HG03439 (cell line): ENCODE measurements around the gene STX16.

Experiments used
- ATAC-seq: cut with Tn5 transposase; IDR thresholded peaks from one replicate; pipeline ENCODE4 v1.9.1; 2021; ENCODE audit warnings: mild to moderate bottlenecking, moderate library complexity; ENCODE audit not compliant: unreplicated experiment

STX16 gene

GRCh38 chr20:58708246-58708931 is 57.3 kb downstream of the STX16 start:
- ATAC-seq, result no peak

GRCh38 chr20:58709013-58709702 is 58.1 kb downstream of the STX16 start:
- no peak for ATAC-seq

- no peak for ATAC-seq
Measured at GRCh38 chr20:58709703-58710039, 58.6 kb downstream of the STX16 start.

- ATAC-seq, result no peak
Measured at GRCh38 chr20:58710481-58711265, 59.6 kb downstream of the STX16 start.

GRCh38 chr20:58711266-58712051 is 60.4 kb downstream of the STX16 start:
- no peak for ATAC-seq

GRCh38 chr20:58712151-58712791 is 61.2 kb downstream of the STX16 start:
- no peak for ATAC-seq

- ATAC-seq, result no peak
Measured at GRCh38 chr20:58712806-58713731, 62.0 kb downstream of the STX16 start.

- no peak for ATAC-seq
Measured at GRCh38 chr20:58713801-58714339, 62.8 kb downstream of the STX16 start.

GRCh38 chr20:58714340-58714922 is 63.3 kb downstream of the STX16 start:
- no peak for ATAC-seq

GRCh38 chr20:58714923-58715351 is 63.9 kb downstream of the STX16 start:
- ATAC-seq, result no peak

GRCh38 chr20:58715391-58715800 is 64.3 kb downstream of the STX16 start:
- ATAC-seq, result no peak

- ATAC-seq, result no peak
Measured at GRCh38 chr20:58715801-58716475, 64.9 kb downstream of the STX16 start.

- no peak for ATAC-seq
Measured at GRCh38 chr20:58716476-58717277, 65.6 kb downstream of the STX16 start.

GRCh38 chr20:58717278-58718091 is 66.4 kb downstream of the STX16 start:
- no peak for ATAC-seq

- ATAC-seq, result no peak
Measured at GRCh38 chr20:58718121-58718563, 67.1 kb downstream of the STX16 start.

GRCh38 chr20:58718729-58719128 is 67.6 kb downstream of the STX16 start:
- ATAC-seq, result no peak

GRCh38 chr20:58719258-58719657 is 68.2 kb downstream of the STX16 start:
- no peak for ATAC-seq
